ENCODE data around the gene TMOD1. TPM values are rescaled to one million over a fixed set of nuclear protein-coding genes. Genes with fewer than 3 reads are reported as not detected.

TMOD1 gene
- polyA plus RNA-seq, 3 donors = 8.8 to 17.3 (median 12.1) TPM

DNA sequence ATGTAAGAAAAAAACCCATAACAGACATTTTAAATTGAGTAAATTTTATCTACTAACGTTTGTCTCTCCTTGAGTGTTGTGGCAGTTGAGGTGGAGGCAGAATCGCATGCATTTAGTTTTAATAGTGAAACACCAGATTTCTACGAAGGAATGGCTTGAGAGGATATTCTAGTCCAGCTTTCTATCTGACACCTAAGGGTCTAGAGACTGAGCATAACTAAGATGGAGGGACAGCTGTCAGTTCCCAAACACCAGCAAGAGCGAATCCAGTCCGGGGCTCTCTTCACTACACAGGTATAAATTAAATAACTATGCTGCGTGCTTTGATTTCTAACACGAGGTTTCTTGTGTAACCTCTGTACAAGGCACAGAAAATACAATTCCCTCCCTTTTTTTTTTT lies 133.6 kb downstream of the TMOD1 start:
- no peak overlapping the region for H3K27ac ChIP-seq (ENCODE audit: low read depth, low read length)
- WGBS, 3 donors = 64 to 77% (median 76%) methylated on average over 7 of the region's 7 CpGs

- H3K27ac ChIP-seq (ENCODE audit: low read depth, low read length) = no peak overlapping the region
- WGBS, 3 donors = 78 to 80% (median 80%) methylated on average over 3 of the region's 3 CpGs
These were observed 135.4 kb downstream of the TMOD1 start for GRCh38 chr9:97636903-97637302.

GRCh38 chr9:97638666-97639065 lies 137.2 kb downstream of the TMOD1 start:
- 47 to 79% (median 75%) methylated on average over 3 of the region's 3 CpGs for whole genome bisulfite sequencing, 3 donors
- H3K27ac ChIP-seq (ENCODE audit: low read depth, low read length) = no peak overlapping the region

GRCh38 chr9:97640325-97640724 lies 138.9 kb downstream of the TMOD1 start:
- WGBS, 3 donors = 52 to 93% (median 87%) methylated on average over 2 of the region's 2 CpGs
- H3K27ac ChIP-seq (ENCODE audit: low read depth, low read length) = no peak overlapping the region

- H3K27ac ChIP-seq (ENCODE audit: low read depth, low read length) = no peak overlapping the region
These were observed 144.3 kb downstream of the TMOD1 start for GRCh38 chr9:97645720-97646119.

DNA sequence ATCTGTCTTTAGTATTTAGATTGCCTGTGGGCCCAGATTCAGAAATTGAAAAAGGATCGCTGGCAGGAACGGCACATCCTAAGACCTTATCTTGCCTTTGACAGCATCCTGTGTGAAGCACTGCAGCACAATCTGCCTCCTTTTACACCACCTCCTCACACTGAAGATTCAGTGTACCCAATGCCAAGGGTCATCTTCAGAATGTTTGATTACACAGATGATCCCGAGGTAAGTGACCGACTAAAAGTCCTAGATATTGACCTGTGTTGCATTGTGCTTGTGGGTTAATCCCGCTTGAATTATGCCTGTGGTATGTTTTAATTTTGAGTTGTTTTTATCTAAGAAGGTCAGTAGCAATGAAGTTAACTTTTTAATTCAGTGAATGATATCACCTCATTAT lies 146.5 kb downstream of the TMOD1 start:
- no peak overlapping the region for H3K27ac ChIP-seq (ENCODE audit: low read depth, low read length)
- 90 to 97% (median 96%) methylated on average over 5 of the region's 5 CpGs for WGBS, 3 donors

Other genes with a start within 250 kb of the TMOD1 start
- gene CCDC180, start 194.0 kb upstream of the TMOD1 start, polyA plus RNA-seq = 1 to 10 TPM; 1.4 to 4.2 (median 2.3) TPM
- gene TDRD7, start 89.6 kb upstream of the TMOD1 start, polyA plus RNA-seq = 1 to 10 TPM; 3.7 to 7.6 (median 5.4) TPM
- 10 to 100 TPM in 1 of 3 donors, 1 to 10 TPM in 2; 6.5 to 10.3 (median 9.8) TPM for gene TSTD2, start 131.7 kb downstream of the TMOD1 start, polyA plus RNA-seq
- 1 to 10 TPM; 7.6 to 8.4 (median 7.9) TPM for gene NCBP1, start 132.2 kb downstream of the TMOD1 start, polyA plus RNA-seq
- 10 to 100 TPM in 2 of 3 donors, 1 to 10 TPM in 1; 7.3 to 26.3 (median 13.0) TPM for gene XPA, start 195.7 kb downstream of the TMOD1 start, polyA plus RNA-seq

Measured in adipose tissue (tissue), 3 donors.